ENCODE results near the gene PPP2R5A.

DNA sequence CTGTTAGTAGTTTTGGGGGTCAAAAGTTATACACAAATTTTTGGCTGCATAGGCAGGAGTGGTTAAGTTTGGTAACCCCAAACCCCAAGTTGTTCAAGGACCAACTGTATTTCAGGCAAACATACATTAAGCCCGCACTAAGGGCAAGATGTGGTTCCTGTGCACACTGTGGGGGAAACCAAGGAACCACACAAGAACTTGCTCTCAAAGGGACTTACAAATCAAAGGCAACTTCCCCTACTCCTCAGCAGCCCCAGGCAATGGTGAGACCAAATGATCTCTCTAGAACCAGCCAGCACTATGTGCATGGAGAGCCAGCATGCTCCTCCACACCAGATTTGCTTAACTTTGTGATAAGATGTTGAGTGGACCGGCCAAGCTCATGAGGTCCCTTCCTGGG is 94.2 kb downstream of the PPP2R5A start:
- TF ChIP-seq, protein P1, sequence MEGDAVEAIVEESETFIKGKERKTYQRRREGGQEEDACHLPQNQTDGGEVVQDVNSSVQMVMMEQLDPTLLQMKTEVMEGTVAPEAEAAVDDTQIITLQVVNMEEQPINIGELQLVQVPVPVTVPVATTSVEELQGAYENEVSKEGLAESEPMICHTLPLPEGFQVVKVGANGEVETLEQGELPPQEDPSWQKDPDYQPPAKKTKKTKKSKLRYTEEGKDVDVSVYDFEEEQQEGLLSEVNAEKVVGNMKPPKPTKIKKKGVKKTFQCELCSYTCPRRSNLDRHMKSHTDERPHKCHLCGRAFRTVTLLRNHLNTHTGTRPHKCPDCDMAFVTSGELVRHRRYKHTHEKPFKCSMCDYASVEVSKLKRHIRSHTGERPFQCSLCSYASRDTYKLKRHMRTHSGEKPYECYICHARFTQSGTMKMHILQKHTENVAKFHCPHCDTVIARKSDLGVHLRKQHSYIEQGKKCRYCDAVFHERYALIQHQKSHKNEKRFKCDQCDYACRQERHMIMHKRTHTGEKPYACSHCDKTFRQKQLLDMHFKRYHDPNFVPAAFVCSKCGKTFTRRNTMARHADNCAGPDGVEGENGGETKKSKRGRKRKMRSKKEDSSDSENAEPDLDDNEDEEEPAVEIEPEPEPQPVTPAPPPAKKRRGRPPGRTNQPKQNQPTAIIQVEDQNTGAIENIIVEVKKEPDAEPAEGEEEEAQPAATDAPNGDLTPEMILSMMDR (IDR thresholded peaks at IDR 0.05 in 8 of 11, conservative IDR thresholded peaks at IDR 0.05 in 3 of 11) = no peak
- TF ChIP-seq POLR2AphosphoS5 (IDR thresholded peaks at IDR 0.05) = no peak

Data from spleen (tissue), 7 donors.